ENCODE measurements around the gene NSUN2. TPM values are rescaled to one million over a fixed set of nuclear protein-coding genes. Genes with fewer than 3 reads are reported as not detected.
A peak's percentile ranks its signal among the peaks of the same experiment; 100 is the strongest.

The NSUN2 gene
- total RNA-seq, 1 experiment from 2014 or later = 74.4 TPM

DNA sequence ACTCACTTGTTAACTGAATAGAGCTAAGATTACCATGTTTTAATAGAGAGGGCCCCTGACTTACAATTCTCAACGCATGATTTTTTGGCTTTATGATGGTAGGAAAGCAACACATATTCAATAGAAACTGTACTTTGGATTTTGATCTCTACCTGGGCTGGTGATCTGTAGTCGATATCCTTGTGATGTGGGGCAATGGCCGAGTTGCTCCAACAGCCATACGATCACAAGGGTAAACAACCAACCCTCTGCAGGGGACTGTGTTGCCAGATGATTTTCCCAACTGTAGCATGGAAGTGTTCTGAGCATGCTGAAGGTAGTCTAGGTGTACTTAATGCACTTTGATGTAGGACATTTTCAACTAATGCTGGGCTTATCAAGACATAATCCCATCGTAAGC, 36.5 kb downstream of the NSUN2 start:
- Histone ChIP-seq H3K36me3 (peaks cover 57% of the 10 kb centered on the region), H3K9me3 (no peaks in the 10 kb centered on the region), H3K4me3 (no peak overlapping the region), H3K27me3 (no peaks in the 10 kb centered on the region)
- DNase-seq = no peak

DNA sequence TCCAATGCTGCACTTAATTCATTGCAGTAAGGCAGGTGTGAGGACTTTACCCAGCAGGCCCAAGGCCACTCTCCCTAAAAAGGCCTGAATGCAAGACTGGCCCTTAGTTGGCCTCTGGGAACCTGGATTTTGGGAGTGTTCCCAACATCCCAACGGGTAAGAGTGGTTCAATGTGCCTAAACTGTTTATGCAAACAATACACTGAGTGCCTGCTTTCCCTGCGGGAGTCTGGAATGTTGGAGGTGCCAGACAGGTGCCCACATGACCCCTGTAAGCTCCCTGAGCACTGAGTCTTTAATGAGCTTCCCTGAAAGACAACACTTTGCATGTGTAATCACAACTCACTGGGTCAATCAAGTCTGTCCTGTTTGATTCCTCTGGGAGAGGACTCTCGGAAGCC, 37.4 kb downstream of the NSUN2 start:
- Histone ChIP-seq H3K4me3 (no peak overlapping the region), H3K27me3 (no peaks in the 10 kb centered on the region), H3K36me3 (peaks cover 48% of the 10 kb centered on the region), H3K9me3 (no peaks in the 10 kb centered on the region)
- no peak for DNase-seq

DNA sequence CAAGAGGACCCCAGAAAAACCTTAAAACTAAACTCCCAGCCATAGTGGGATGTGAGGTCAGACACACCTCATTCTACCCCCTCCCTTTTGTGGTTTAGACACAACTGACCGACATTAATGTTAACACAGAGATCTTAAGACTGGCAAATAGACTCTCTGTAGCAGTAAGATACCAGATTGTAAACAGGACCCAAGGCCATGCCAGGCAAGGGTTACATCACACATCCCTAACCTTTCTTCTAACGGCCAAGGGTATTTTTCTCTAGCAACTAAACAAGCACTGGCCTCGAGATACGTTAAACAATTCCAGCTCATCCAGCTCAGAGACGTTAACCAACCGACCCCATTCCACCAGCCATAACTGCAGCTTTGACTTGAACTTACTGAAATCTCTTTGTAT, 38.8 kb downstream of the NSUN2 start:
- Histone ChIP-seq H3K9me3 (no peaks in the 10 kb centered on the region), H3K36me3 (peaks cover 34% of the 10 kb centered on the region), H3K4me3 (no peak overlapping the region), H3K27me3 (no peaks in the 10 kb centered on the region)
- DNase-seq = no peak

DNA sequence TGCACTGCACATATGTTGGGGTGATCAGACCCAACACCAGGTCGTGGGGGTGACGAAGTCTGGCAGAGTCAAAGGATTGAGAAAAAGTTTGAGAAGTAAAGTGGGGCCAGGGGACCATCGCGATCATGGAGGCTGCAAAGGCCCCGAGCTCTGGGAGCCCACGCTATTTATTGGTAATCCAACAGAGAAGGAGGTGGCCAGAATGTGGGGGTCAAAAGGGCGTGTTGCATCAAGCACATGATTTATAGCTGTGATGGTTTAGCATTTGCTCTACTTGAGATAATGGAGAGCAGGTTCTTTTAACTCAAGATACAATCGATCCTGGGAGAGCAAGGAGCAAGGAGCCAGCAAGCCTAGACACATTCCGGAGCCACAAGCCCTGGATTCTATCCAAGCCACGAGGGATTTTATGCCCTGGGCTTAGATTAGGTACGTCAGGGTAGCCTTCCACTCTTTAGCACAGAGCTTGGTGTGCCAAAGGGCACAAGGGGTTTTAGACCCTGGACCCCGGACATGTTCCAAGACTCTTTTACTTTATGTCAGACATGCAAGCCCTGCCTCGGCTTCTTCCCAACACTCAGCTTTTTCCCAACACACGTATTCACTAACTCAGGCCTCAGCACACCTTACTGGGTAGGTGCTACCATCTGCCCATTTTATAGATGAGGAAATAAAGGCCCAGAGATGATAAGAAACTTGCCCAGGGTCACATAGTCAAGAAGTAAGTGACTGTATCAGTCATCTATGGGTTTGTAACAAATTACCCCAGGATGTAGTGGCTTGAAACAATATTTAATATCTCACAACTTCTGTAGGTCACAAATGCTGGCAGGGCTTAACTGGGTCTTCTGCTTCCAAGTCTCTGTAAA, 39.5 kb downstream of the NSUN2 start:
- Histone ChIP-seq H3K36me3 (peaks cover 27% of the 10 kb centered on the region), H3K4me3 (no peak overlapping the region), H3K27me3 (no peaks in the 10 kb centered on the region), H3K9me3 (no peaks in the 10 kb centered on the region)
- DNase-seq = no peak

DNA sequence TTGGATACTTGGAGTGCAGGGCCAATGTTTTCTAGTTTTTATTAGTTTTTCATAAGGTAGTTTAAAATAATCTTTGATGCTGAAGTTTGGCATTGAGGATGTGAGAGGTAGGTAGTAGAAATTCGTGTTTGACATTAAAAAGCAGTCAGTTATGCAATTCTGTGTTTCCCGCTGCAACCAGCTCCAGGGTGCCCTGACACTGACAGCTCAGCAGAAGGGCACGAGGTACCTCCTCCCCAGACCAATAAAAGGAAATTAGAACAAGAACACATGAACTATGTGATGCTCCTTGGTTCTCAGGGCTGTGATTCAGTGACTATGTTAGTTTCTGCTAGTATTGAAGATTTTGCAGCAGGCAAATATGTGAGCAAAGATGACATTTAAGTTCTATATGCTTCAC, 40.2 kb downstream of the NSUN2 start:
- no peak overlapping the region for H3K4me3 ChIP-seq
- H3K9me3 ChIP-seq = no peaks in the 10 kb centered on the region
- DNase-seq = no peak
- H3K27me3 ChIP-seq = no peaks in the 10 kb centered on the region
- peaks cover 21% of the 10 kb centered on the region for H3K36me3 ChIP-seq

DNA sequence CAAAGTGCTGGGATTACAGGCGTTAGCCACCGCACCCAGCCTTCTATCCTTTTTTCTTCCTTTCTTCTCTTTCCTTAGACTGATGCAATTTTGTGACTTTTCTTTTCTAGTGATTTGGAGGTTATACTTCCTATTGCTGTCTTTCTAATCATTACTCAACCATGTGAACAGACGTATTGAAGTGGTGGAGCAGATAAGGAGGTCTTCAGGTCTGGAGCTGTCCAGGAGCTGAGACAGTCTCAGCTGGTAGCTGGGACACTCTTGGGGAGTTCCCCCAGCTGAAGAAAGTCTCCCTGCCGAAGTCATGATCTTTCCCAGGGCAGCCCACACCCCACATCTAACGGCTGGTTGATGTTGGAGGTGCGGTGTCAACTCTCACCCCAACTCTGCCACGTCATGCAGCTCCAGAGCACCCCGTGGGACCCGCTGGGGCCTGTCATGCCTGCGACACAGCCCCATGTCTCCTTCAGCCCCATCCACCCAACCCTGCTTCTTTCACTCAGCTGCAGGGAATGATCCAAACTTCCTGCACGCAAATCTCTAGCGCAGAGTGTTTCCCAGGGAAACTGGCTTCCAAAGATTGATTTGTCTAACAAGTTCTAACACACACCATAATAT, 41.1 kb downstream of the NSUN2 start:
- DNase-seq = no peak
- Histone ChIP-seq H3K27me3 (no peaks in the 10 kb centered on the region), H3K9me3 (no peaks in the 10 kb centered on the region), H3K36me3 (peaks cover 13% of the 10 kb centered on the region), H3K4me3 (no peak overlapping the region)

DNA sequence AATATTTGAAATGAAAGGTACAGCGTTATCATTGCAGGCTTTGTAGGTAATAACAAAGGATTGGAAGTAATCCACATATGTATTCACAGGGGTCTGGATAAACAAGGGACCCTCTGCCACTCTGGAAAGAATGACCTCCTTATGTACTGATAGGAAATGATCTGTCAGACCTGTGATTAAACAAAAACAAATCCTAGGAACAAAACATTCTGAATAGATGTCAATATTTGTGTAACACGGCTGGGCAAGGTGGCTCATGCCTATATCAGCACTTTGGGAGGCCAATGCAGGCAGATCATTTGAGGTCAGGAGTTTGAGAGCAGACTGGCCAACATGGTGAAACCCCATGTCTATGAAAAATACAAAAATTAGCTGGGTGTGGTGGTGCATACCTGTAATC, 42.3 kb downstream of the NSUN2 start:
- Histone ChIP-seq H3K4me3 (no peak overlapping the region), H3K36me3 (0 out of 2 replicates have a peak, but pooled peaks cover 2% of the 10 kb centered on the region), H3K27me3 (no peaks in the 10 kb centered on the region), H3K9me3 (no peaks in the 10 kb centered on the region)
- DNase-seq = no peak

DNA sequence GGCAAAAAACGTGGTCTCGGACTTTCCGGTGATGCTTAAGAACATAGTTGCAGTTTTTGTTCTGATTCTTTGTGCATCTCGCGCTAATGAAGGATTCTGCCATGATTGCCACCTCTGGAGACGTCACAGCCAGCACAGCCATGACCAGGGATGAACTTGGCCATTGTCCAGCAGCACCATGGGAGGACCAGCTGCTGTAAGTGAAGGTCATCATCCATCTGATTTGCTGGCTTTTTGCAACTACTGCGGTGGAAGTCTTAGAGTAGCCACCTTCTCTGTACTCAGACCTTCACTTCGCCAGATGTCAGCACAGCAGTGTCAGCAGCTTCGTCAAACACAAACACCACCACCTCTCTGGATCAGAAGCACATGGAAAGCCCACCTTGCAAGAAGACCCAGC, 45.7 kb downstream of the NSUN2 start:
- Histone ChIP-seq H3K36me3 (no peaks in the 10 kb centered on the region), H3K9me3 (no peaks in the 10 kb centered on the region)

DNA sequence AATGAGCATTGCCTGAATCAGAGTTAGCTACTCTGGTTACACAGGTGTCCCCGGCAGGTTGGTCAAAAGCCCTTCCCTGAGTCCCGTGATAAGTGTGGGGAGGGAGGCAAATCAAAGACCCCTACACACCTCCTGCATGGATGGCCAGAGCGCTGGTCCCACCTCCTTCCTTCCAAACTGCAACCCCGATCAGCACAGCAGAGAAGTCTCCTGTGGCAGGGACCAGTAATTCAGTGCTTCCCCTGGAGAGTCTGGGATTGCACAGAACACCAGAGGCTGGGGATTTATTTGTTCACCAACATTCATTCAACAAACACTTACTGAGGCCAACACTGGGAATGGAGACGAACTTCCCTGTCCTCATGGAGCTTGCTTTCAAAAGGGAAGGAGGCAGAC, 46.2 kb downstream of the NSUN2 start:
- Histone ChIP-seq H3K27me3 (no peaks in the 10 kb centered on the region), H3K36me3 (no peaks in the 10 kb centered on the region), H3K4me3 (no peak overlapping the region), H3K9me3 (no peaks in the 10 kb centered on the region)
- DNase-seq = no peak

More for the DNA sequence above, 45.7 kb downstream of the NSUN2 start:
- Histone ChIP-seq H3K4me3 (no peak overlapping the region), H3K27me3 (no peaks in the 10 kb centered on the region)
- no peak for DNase-seq

DNA sequence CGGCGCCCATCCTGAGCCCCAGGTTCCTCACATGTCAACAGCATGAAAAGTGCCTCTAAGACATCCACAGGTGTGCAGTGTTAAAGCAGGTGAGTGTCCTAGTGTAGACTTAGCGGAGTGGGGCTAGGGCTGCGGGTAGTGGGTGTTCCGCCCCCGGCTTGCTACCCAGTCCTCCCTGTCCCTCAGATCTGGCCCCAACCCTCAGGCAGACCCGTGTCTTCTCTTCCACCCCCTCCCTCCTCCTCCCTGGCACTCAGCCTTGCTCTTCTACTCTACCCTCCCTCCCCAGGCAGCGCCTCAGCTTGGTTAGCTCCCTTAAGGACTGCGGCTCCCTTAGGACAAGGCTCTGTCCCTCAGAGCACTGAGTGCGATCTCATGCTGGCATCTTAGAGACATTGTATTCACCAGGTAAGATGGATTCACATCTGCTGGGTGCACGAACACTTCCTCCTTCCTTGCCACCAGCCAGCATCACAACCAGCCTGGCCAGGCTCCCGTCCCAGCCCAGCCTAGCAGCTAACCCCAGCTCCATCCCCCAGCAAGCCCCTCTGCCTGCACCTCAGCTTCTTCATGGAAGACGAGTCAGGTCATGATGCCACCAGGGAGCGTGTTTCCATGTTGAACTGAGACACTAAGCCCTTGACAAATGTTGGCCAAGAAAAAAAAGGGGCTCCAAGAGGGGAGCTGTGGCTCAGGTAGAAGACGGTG, 46.8 kb downstream of the NSUN2 start:
- no peak for DNase-seq
- Histone ChIP-seq H3K4me3 (no peak overlapping the region), H3K36me3 (no peaks in the 10 kb centered on the region), H3K9me3 (no peaks in the 10 kb centered on the region), H3K27me3 (no peaks in the 10 kb centered on the region)

DNA sequence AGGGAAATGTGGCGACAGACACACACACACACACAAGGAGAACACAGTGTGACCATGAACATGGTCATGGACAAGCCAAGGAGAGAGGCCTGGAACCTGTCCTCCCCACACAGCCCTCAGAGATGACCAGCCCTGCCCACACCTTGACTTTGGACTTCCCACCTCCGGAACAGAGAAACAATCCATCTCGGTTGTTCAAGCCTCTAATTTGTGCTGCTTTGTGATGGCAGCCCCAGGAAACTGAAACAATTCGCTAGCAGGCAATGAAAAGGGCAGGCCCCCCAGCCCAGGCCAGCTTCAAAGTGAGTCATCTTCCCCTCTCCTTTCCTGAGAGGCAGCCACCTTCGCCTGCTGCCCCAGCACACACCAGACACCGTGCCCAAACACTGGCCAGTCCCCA, 47.7 kb downstream of the NSUN2 start:
- Histone ChIP-seq H3K4me3 (no peak overlapping the region), H3K36me3 (no peaks in the 10 kb centered on the region), H3K9me3 (no peaks in the 10 kb centered on the region), H3K27me3 (no peaks in the 10 kb centered on the region; the same call in 1 of the 2 replicates)
- DNase-seq = no peak

DNA sequence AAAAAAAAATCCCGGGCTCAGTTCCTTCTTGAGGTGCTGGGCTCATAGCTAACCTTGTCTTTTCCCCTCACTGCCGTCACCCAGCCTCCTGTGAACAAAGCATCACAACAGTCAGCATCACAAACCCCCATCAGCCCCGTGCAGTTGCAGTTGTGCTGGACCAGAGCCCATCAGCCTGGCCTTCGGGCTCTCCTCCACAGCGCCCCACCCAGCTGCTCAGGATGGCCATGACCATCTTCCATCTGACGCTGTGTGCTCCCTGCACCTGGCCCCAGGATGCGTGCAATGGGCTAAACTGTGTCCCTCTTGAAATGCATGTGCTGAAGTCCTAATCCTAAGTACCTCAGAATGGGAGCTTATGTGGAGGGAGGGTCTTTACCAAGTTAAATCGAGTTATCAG, 48.1 kb downstream of the NSUN2 start:
- no peak for DNase-seq

DNA sequence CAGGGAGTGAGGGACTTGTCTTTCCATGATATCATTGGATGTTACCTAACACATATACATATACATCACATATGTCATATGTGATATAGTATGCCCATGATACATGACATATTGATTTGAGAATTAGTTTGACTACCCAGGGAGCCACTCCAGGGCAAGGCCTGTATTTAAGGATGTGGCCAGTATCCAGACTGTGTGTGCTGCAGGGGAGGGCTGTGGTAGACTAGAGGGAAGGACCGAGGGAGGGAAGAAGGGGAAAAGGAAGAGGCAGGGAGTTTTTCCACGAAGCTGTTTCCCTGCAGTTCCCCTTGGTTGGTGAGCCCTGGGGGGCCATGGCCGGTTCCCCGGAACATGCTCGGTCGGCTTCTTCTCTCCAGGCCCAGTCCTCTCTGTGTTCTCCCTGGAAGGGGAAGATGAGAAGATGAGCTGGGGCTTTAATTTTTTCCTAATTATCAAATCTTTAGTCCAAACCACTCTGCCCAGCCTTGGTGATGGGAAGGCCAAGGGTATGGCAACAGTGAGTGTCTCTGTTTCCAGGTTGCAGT, 48.7 kb downstream of the NSUN2 start:
- no peak overlapping the region for H3K4me3 ChIP-seq
- H3K36me3 ChIP-seq = no peaks in the 10 kb centered on the region
- no peak for DNase-seq
- no peaks in the 10 kb centered on the region; the same call in 1 of the 2 replicates for H3K27me3 ChIP-seq
- H3K9me3 ChIP-seq = no peaks in the 10 kb centered on the region

More for the DNA sequence above, 48.1 kb downstream of the NSUN2 start:
- H3K4me3 ChIP-seq = no peak overlapping the region
- no peaks in the 10 kb centered on the region for H3K9me3 ChIP-seq
- no peaks in the 10 kb centered on the region; the same call in 1 of the 2 replicates for H3K27me3 ChIP-seq
- no peaks in the 10 kb centered on the region for H3K36me3 ChIP-seq

DNA sequence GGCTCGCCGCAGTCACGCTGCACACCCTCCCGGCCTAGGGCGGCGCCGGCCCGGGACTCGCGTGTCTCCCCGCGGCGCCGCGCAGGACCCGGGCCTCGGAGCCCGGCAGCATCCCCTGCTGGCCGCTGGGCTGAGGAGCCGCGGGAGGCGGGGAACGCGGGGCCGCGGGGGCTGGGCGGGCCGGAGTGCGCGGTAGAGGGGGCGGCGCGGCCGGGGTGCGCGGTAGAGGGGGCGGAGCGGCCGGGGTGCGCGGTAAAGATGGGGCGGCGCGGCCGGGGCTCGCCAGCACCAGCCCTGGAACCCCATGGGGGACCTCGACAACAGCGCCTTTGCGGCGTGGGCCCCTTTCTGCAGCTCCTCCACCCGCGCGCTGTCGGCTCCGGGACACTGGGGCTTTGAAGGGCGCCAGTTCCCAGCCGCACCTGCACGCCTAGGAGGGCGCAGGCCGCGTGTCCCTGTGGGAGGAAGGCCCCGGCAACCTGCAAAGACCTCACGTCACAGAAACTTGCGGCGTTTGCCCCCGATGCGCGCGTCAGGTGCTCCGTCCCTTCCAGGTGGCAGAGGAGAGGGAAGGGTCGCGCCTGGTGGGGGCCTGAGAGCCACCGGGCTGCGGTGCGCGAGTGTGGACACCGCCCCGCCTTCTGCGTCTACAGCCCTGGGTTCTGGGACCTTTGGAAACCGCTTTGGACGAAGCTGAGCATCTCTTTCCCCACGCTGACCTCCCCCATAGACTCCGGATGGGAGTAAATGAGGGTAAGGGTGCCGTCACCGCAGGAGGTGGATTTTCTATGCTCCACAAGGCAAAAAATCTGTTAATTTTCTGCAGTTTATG, 49.6 kb downstream of the NSUN2 start:
- no peaks in the 10 kb centered on the region; the same call in 1 of the 2 replicates for H3K27me3 ChIP-seq
- H3K36me3 ChIP-seq = no peaks in the 10 kb centered on the region
- DNase-seq = peak; percentile 28
- no peak overlapping the region for H3K4me3 ChIP-seq
- no peaks in the 10 kb centered on the region for H3K9me3 ChIP-seq

DNA sequence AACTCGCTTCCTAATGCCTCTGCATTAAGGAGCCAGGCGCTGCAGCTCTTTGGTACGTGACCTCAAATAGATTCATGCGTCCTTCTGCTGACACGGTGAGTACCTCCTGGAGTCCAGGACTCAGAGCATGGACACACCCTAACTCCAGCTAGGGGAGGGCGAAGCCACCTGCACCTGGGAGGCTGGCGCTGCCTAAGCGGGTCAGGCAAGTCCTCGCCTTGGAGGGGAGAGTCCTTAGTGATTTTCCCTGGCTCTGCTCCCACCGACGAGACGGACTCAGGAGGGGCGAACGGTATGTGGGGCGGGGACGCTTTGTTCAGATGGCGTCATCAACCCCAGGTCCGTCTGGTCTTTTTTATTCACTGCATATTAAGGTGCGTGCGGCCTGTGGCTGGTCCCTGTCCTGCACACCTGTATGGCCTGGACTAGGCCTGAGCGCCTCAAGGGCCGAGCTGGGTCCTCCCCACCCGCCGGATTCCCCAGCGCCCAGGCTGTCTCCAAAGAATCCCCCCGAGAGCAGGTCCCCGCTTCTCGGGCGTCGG, 50.3 kb downstream of the NSUN2 start:
- H3K36me3 ChIP-seq = no peaks in the 10 kb centered on the region
- H3K4me3 ChIP-seq = no peak overlapping the region
- no peak for DNase-seq
- no peaks in the 10 kb centered on the region for H3K9me3 ChIP-seq
- no peaks in the 10 kb centered on the region; the same call in 1 of the 2 replicates for H3K27me3 ChIP-seq
